GM12874 (cell line): Measurements from ENCODE around the gene RNASEH2B.

Experiments used
- CTCF ChIP-seq: IDR thresholded peaks from 2 replicates; pipeline ENCODE4 v1.5.1; 2011; ENCODE audit warnings: low read depth, mild to moderate bottlenecking, control low read depth, low read length, moderate library complexity; ENCODE audit not compliant: insufficient read depth

The RNASEH2B gene

DNA sequence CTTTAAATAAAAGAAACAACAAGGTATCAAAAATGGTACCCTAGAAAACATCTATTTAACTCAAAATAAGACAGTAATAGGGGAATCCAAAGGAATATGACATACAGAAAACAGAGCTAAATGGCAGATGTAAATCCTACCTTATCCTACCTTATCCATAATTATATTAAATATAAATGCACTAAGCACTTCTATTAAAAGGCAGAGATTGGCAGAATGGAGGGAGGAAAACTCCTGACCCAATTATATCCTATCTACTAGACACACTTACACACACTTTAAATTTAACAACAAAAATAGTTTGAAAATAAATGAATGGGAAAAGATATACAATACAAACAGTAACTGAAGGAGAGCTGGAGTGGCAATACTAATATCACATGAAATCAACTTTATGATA, 14.4 kb downstream of the RNASEH2B start:
- no peak for TF ChIP-seq CTCF

DNA sequence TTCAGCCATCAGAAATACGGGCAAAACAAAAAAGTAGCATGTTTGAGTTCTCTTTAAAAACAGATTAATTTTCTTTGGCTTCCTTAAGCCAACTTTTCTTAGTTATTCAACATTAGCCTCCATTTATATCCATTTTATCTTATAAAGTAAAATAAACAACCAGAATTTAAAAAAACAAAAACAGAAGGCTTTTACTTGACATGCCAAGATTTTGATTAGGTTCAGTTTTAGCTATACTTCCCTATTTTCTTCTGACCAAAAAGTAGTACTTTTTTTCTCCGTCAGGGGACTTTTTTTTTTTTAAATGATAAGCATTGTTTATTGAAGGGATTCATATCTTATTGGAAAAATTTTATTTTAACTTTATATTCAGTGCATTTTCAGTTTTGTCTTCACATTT, 18.1 kb downstream of the RNASEH2B start:
- no peak for TF ChIP-seq CTCF

- no peak for TF ChIP-seq CTCF
Measured at GRCh38 chr13:50928102-50928501, 18.5 kb downstream of the RNASEH2B start.

DNA sequence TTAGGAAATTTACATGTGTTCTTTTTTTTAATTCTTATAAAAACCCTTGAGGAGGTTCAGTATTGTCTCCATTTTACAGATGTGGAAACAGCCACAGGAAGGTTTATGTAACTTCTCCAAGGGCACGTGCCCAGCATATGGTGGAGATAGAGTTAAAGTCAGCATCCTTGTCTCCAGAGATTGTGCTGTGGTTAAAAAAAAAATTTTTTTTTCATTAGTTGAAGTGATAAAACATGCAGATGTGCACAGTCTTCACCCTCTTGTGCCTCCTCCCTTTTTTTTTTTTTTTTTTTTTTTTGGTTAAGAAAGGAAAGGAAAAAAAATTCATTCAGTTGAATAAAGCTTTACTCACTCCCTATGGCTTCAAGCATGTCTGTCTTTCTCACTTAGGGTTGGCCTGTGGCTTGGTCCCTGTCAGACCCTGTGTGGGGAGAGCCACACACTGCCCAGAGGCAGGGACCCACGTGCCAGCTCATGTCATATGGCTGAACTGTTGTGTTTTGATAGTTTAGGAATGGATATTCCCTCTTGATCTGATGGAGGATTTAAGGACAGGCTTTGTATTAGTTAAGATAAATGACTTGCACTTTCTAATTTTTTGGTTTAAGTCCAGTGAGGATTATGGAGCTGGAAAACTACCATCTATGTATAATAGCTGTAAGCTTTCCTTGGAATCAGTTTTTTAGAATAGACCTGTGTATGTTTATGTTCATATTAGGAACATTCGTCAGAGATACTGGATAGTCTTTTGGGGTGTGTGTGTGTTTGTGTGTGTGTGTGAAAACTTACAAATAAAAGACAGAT, 19.3 kb downstream of the RNASEH2B start:
- no peak for TF ChIP-seq CTCF

DNA sequence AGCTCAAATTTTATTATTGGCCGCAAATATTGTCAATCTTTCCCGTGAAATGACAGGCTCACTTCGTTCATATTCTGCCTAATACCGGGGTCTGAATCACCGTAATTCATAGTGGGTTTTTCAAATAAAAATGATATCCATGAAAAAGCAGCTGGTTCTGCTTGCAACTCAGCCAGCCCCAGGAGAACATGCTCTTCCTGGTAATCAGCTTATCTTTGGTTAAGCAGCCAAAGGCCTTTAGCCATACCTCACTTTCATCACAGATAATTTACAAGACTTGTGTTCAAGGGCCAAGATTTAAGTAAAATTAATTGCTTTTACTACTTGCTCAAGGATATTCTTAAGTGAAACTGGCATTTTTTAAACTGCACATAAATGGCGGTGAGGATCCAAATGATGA, 22.5 kb downstream of the RNASEH2B start:
- no peak for TF ChIP-seq CTCF

DNA sequence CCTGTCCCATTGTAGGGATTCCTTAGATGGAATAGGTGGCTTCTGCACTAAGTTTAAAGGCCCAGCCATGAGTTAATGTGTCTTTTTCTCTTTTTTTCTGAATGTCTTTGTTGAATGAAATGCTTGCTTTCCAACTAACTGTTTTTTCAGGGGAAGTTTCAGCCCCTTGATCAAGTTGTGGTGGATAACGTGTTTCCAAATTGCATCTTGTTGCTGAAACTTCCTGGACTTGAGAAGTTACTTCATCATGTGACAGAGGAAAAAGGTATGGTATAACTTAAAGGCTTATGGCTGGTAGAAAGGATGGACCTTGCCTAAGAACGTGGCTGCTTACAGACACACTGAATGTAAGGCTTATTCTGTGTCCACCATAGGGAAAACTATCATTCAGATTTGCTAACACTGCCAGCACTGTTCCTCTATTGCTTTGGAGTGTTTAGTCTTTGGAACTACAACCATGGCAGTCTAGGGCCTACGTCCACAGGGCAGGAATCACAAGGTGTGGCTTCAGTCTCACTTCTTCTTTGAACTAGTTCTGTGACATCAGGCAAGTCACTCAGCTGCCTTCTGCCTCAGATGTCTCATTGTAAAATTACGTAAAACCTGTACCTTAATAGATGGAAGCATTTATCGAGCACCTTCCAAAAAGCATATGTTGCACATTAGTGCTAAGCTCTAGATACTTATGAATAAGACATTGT, 25.3 kb downstream of the RNASEH2B start:
- TF ChIP-seq CTCF: no peak

GRCh38 chr13:50936679-50937078, 27.1 kb downstream of the RNASEH2B start:
- no peak for TF ChIP-seq CTCF
